ENCODE results near the gene ITIH5.

GRCh38 chr10:7559386-7559785 lies 107.4 kb downstream of the ITIH5 start:
- TF ChIP-seq EZH2phosphoT487 (IDR thresholded peaks at IDR 0.05; ENCODE audit: borderline replicate concordance) (no peak), CTCF (conservative IDR thresholded peaks at IDR 0.05; ENCODE audit: low read length) (no peak)
